GM18867 (cell line): ENCODE data around the gene IGFBP2.
A peak's percentile ranks its signal among the peaks of the same experiment; 100 is the strongest.
"Not testable (repeated sequence)": the region's sequence is repeated elsewhere in the genome, so short reads cannot be mapped to it uniquely, and the experiment has no call there.

Experiments
- ATAC-seq: cut with Tn5 transposase; IDR thresholded peaks from one replicate; pipeline ENCODE4 v1.9.1; 2021; ENCODE audit warnings: mild to moderate bottlenecking, moderate library complexity; ENCODE audit not compliant: unreplicated experiment

The IGFBP2 gene, protein sequence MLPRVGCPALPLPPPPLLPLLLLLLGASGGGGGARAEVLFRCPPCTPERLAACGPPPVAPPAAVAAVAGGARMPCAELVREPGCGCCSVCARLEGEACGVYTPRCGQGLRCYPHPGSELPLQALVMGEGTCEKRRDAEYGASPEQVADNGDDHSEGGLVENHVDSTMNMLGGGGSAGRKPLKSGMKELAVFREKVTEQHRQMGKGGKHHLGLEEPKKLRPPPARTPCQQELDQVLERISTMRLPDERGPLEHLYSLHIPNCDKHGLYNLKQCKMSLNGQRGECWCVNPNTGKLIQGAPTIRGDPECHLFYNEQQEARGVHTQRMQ

DNA sequence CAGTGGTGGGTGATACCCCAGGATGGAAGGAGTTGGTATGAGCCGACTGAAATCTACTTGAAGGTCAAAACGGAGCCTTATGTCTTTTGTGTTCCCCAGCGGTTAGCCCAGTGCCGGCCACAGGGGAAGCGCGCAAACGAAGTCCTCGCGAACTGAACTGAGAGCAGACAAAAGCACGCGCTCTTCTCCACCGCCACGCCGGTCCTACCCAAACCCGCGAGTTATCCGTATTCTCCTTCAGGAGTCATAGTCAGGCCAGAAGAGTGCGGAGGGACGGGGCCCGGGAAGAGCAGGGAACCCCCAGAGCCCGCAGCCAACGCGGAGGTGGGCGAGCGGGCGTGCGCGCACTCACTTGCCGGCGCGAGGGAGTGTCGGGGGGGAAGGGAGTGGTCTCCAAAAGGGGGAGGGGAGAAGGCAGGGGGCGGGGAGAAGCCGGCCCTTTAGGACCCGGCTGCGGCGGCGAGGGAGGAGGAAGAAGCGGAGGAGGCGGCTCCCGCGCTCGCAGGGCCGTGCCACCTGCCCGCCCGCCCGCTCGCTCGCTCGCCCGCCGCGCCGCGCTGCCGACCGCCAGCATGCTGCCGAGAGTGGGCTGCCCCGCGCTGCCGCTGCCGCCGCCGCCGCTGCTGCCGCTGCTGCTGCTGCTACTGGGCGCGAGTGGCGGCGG, at the start of gene IGFBP2:
IGFBP2 (plus strand) TSS at position 469 of the 664 bp plus-strand sequence; CDS start at position 573, 104 bp downstream.
- ATAC-seq: no peak

DNA sequence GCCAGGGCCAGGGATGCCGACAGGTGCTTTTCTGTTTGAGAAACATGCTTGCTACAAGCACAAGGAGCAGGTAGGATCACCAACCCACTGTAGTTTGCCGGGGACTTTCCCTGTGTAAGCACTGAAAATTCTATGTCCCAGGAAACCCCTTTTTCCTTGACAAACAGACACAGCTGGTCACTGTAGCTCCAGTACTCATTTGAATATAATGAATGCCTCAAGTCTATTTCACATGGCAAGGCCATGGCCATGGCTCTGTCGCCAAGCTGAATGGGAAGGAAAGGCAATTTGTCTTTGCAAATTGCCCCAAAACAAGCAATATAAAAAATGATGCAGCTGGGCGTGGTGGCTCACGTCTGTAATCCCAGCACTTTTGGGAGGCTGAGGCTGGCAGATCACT, 49.6 kb upstream of the IGFBP2 start:
- no peak for ATAC-seq

DNA sequence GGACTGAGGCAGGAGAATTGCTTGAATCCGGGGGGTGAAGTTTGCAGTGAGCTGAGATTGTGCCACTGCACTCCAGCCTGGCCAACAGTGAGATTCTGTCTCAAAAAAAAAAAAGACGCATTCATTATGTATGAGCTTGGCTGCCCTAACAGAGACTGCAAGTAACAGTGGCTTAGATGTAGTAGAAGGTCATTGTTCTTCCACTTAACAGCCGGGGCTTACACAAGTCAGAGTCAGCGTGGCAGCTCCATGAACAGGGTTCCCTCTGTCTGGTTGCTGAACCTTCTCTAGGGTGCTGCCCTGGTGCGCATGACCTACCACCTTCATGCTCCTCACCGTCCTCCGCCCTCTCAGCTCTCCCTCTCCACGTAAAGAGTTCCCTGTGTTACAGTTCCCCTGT, 49.1 kb upstream of the IGFBP2 start:
- ATAC-seq: no peak

DNA sequence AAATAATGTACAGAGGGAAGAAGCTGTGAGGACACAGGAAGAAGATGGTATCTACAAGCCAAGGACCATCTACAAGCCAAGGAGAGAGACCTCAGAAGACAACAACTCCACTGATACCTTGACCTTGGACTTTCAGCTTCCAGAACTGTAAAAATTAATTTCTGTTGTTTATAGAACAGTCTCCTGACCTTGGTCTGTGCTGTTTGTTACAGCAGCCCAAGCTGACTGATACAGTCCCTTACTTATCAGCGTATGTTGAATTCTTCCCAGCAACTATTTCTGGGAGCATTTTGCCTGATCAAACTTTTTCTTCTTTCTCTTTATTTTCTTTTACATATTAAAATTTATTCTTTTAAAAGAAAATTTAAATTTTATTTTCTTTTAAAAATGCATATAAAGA, 47.8 kb upstream of the IGFBP2 start:
- ATAC-seq: no peak

DNA sequence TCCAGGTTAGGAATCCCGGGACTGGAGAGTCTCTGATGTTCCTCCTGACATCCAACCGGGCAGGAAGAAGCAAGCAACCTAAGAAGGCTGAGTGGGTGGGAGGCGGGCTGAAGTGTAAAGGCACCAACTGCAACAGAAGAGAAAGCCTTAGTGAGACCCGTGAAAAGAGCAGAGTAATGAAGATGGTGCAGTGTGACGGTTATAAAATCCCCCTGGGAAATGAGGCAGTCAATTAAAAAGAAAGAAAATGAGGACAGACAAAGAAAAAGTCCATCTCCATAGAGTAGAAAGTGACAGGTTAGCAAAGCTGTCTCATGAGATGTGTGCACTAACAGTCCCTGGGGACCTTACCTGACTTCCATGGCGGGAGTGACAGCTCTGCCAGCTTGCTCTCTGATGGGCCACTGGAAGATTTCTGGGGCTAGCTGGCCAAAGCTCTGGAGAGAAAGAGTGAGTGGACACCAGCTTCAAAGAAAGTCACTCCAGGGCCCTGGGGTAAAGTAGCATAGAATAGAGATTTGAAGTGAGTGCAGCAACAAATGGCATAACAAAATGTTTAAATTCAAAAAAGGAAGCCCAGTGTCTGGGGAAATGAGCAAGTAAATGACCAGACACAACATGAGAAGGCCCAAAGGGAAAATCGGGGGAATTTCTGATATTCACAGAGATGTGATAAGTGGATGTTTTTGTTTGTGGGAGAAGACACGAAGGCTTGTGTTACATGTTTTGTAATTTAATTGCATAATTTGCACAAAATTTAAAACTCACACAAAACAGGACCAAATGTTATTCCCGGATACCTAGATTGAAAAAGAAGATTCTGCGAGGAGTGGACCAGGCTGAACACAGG, 44.1 kb upstream of the IGFBP2 start:
- no peak for ATAC-seq

DNA sequence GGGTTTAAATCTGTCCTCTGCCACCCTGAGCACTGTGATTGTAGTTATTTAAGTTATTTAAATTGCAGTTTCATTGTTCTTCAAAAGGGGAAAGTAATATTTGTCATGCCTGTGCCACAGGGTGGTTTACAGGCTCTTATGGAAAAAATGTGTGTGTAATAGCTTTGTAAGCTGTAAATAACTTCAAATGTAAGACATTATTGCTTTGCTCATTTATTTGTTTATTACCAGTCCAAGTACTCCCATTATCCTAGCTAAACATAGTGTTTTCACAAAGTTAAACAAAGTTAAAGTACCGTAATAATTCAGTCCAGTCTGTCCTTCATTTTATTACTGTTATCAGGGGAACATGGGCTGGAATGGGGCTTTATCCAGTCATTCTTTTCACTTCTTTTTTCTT, 43.4 kb upstream of the IGFBP2 start:
- no peak for ATAC-seq

DNA sequence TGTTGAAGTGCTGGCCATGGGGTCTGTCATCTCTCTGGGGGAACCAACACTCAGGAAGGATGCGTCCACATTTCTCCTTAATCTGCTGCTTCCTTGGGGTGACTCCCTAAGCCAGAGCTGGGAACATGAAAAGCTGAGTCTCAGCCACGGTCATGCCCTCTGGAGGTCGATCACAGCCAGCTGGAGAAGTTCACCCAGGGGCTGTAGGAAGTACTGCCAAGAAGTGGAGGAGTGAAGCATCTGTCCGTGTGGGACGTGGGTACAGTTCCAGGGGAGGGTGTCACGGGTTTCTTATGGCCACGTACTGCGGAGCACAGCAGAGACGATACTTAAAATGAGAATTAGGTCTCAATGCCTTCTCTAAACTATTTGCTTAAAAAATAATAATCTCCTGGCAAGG, 42.4 kb upstream of the IGFBP2 start:
- ATAC-seq: no peak

DNA sequence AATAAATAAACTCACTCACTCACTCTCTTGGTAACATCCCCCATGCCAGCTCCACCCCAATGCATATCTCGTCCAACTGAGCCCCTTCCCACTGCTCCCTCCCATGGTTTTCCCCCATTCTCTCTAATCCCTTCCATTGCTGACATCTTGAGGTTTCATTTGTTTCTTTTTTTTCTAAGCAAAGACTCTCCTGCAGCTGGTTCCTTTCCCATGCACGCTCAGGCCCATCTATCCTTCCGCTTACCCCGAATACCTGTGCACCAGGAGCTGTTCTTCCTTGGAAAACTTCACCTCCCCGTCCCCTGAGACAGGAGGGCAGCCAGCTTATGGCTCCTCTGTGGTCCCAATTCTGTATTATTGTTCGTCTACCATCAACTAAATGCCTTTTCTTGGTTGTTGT, 41.7 kb upstream of the IGFBP2 start:
- no peak for ATAC-seq

DNA sequence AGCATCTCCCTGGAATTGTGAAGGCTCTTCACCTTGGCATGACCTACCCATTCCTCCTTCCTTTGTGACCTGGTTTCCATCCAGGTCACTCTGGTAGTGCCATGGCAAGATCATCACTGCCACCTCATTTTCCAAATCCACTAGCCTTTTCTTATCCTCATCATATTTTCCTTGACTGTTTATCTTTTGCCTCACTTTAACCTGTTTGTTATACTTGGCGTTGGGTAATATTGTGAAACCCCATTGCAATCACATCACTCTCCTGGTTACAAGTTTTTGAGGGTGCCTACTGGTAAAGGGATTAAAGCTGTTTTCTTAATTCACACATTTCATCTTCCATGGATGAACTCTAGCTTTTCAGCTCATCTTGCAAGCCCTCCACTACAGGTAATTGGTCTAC, 39.1 kb upstream of the IGFBP2 start:
- no peak for ATAC-seq

DNA sequence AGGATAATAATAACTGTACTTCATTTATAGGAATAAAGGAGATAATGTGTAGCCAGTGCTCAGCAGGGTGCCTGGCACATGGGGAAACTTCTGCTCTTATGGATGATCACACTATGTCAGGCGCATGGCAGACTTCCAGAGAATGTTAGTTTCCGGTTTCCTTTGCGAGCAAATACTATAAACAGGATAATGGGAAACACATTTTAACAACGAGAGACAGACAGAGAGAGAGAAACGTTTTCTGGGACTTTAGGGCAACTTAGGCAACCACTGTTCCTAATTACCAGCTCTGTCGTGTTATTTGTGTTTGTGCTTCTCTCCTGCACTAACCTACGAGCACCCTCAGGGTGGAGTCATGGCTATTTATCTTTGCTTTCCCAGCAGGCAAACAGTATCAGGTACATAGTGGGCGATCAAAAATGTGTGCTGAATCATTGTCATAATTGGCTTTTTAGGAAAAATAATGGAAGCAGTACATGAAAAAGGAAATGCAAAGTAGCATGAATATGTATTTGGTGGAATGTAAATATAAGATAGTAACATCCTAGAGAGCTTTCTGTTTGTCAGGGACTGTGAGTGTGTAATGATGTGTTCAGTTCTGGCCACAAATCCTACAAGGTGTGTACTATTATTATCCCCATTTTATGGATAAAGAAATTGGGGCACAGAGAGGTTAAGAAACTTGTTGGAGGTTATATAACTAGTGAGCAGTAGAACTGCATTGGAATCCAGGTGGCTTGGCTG, 36.8 kb upstream of the IGFBP2 start:
- ATAC-seq: no peak

DNA sequence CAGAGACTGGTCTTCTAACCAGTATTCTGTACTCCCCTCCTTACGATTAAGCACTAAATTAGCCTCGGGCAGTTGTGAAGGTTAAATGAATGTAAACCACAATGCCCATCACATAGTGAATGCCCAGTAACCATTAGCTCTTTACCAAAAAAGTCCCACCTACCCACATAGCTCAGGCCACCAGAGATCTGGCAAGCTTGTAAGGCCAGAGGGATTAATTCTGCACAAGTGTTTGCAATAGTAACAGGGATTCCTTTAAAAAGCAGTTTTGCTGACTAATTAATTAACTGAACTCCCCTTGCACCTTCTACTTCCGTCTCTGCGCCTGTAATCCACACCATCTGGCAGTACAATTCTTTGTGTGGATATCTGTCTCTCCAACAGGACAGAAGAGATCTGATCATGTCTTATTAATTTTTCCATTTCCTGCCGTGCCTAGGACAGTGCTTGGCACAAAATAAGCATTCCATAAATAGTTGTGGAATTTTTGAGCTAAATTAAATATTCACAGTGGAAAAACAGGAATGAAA, 36.2 kb upstream of the IGFBP2 start:
- no peak for ATAC-seq

DNA sequence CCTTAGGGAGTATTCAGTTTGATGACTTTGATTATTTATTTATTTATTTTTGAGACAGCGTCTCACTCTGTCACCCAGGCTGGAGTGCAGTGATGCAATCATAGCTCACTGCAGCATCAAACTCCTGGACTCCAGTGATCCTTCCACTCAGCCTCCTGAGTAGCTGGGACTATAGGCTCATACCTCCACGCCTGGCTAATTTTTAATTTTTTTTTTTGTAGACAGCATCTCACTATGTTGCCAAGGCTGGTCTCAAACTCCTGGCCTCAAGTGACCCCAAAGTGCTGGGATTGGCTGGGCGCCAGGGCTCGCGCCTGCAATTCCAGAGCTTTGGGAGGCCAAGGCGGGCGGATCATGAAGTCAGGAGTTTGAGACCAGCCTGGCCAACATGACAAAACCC, 35.4 kb upstream of the IGFBP2 start:
- not testable (repeated sequence) for ATAC-seq

DNA sequence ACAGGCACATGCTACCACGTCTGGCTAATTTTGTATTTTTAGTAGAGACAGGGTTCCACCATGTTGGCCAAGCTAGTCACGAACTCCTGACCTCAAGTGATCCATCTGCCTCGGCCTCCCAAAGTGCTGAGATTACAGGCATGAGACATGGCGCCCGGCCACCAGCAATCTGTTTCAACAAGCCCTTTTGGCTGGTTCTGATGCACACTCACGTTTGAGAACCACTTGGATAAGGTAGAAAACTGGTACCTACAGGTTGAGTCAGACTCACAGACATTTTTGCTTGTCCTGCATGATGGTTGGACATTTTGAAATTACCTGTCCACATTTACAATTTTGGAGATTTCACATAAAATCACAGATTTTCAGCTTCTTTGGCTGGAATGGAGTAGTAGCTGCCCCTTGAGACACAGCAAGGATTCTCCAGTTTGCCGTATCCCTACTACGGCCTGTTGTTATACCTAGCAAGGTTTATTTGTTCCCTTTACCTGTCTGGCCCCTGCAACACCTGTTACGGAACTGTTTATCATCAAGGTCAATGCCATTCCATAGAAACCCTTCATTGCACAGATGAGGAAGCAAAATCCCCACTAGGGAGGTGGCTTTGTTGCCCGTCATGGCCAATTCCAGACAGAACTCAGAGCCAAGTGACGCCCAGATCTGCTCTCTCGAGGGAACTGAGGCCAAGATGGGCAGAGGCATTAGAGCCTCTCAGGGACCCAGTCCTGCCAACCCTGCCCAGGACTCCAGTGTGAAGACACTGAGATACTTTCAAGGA, 31.4 kb upstream of the IGFBP2 start:
- no peak for ATAC-seq

DNA sequence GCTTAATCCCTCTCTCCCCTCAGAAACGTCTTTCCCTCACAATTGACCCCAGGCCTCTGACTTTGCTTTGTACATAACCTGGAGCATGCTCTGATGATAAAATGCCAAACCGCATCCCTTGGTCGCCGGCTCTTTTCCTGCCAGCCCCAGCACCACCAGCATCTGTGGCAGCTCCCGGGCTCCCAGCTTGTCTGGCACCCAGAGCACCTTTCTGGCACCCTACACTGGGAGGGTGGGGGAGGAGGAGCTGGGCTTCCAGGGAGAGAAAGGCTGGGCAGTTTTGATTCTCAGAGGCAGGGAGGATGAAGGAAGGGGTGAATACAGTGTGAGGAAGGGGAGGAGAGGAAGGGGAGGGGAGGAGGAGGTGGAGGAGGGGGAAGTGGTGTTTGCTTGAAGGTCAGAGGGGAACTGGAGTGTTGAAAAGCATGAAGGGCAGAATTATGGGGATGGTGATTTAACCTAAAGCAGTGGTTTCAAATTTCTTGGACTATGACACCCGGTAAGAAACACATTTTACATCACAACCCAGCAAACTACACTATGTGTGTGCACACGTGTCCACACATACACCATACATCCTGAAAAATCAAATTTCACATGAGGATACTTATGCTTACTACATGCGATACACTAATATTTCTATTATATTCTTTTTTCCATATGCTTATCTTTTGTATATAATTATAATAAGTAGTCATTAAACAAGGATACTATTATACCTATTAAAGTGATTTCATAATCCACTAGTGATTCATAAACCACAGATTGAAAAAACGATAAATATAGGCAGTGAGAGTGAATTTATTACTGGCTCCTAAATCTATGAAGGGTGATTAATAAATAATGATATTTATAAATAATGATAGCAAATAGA, 30.0 kb upstream of the IGFBP2 start:
- no peak for ATAC-seq

DNA sequence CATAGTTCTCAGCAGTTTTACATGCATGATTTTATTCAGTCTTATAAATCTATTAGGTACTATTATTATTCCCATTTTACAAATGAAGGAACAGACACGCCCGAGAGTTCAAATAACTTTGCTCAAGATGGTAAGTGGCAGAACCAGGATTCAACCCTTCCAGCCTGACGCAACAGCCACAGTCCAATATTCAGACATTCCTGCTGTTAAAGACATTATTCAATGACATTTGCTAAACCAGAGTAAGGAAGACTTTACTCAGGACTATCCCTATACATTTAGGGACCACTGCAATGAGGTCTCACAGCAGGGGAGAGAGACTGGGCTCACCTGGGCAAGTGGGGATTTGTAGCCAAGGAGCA, 29.4 kb upstream of the IGFBP2 start:
- no peak for ATAC-seq

DNA sequence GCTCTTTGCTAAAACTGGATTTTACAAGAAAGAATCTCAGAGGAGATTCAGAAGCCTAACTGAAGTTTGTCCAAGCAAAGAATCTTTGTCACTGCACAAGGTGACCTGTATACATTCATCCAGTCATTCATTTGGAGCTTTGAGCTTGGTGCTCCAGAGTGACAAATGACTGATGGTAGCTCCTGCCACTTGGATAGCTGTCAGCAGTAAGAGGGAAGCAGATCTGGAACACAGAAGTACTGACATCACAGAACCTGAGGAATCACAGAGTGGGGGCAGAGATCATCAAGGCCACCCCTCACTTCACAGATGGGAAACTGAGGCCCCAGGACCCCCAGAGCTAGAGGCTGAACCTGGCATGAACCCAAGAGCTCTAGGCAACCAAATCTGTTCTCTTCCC, 28.8 kb upstream of the IGFBP2 start:
- ATAC-seq: no peak

DNA sequence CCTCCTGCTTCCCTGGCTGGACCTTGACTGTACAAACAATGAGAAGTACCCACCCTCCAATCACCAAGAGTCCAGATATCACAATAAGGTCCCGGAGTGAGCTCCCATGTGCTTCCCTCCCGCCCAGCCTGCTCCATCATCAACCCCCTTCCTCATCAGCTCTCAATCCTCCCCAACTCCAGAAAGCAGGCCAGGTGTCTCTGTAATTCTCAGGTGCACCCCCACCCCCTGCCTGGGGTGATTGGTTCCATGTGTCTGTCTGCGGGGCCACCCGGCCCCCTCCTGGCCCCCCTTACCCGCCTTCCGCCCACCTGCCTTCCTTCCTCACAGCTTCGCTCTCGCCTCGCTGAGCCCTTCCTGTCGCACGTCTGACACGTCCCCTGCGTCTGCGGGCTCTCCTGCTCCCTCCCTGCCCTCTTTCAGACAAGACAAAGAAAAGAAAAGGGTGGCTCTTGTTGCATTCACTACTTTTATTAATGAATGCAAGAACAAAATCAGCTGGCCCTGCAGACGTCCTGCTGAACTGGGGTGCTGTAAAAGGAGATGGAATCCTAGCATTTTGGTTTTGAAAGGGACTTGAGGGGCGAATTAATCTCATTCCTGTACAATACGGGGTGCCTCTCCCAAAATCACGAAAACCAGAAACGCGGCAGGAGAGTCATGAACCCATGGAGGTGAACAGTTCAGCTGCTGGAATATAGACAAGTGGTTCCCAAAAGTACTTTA, 26.5 kb upstream of the IGFBP2 start:
- peak; percentile 96 for ATAC-seq

DNA sequence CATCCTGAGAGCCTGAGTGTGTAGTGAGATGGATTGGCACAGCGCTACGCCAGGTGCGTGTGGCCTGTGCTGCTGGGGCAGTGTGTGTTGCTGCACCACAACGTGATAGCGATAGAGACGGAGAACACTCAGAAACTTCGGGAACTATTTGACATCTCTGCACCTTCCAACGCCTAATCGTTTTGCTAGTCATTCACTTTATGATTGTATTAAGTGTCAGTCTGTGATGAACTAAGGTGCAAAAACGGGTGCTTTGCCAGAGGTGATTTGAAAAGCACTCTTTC, 26.0 kb upstream of the IGFBP2 start:
- ATAC-seq: no peak

DNA sequence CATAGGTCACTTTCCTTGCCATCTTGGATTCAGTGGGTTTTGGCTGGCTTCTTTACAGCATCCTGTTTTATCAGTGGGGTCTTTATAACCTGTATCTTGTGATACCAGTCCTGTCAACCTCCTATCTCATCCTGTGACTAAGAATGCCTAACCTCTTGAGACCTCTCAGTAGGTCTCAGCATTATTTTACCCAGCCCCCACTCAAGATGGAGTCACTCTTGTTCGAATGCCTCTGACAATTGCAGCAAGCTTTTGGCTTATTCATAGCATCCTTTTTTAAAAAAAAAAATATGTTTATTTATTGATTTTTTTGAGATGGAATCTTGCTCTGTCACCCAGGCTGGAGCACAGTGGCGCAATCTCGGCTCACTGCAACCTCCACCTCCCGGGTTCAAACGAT, 24.7 kb upstream of the IGFBP2 start:
- ATAC-seq: no peak
